ENCODE results near the gene TXNDC17.
"Not testable (repeated sequence)": the region's sequence is repeated elsewhere in the genome, so short reads cannot be mapped to it uniquely, and the experiment has no call there.

The TXNDC17 gene

GRCh38 chr17:6639586-6640535, 999 bp upstream of the TXNDC17 start:
- Mint-ChIP-seq H3K36me3 (ENCODE audit: insufficient read depth) (peaks cover 42% of the 10 kb centered on the region), H3K4me1 (ENCODE audit: low read depth in 2 of 2) (peaks cover 36 to 70% of the 10 kb centered on the region in 2 donors), H3K27ac (peak overlapping the region; percentile 95 to 96), H3K9me3 (no peaks in the 10 kb centered on the region), H3K4me3 (peak overlapping the region; percentile 94 to 96), H3K27me3 (no peaks in the 10 kb centered on the region)
- ATAC-seq (replicated peaks) = peak; percentile 26
- DNase-seq = peak in 1 of 3 experiments; percentile 23

GRCh38 chr17:6641247-6641863, 495 bp downstream of the TXNDC17 start:
- ATAC-seq (replicated peaks) = peak; percentile 1

GRCh38 chr17:6642592-6642991, 1.7 kb downstream of the TXNDC17 start:
- Mint-ChIP-seq H3K27ac (peak overlapping the region; percentile 41 to 69), H3K27me3 (no peaks in the 10 kb centered on the region), H3K36me3 (ENCODE audit: insufficient read depth) (peaks cover 40% of the 10 kb centered on the region), H3K9me3 (no peaks in the 10 kb centered on the region), H3K4me3 (peak overlapping the region in 1 of 2 donors; percentile 94), H3K4me1 (ENCODE audit: low read depth in 2 of 2) (peaks cover 35 to 69% of the 10 kb centered on the region in 2 donors)
- ATAC-seq (replicated peaks) = no peak
- DNase-seq = no peak

More at GRCh38 chr17:6641247-6641863, 495 bp downstream of the TXNDC17 start:
- no peaks in the 10 kb centered on the region for H3K9me3 Mint-ChIP-seq
- H3K27ac Mint-ChIP-seq = peak overlapping the region; percentile 95 to 96
- H3K4me1 Mint-ChIP-seq (ENCODE audit: low read depth in 2 of 2) = peaks cover 39 to 75% of the 10 kb centered on the region in 2 donors
- H3K36me3 Mint-ChIP-seq (ENCODE audit: insufficient read depth) = peaks cover 40% of the 10 kb centered on the region
- H3K4me3 Mint-ChIP-seq = peak overlapping the region; percentile 94 to 96
- peak in 1 of 3 experiments; percentile 13 for DNase-seq
- H3K27me3 Mint-ChIP-seq = no peaks in the 10 kb centered on the region

- H3K9me3 Mint-ChIP-seq = no peaks in the 10 kb centered on the region
- peak overlapping the region in 1 of 2 donors; percentile 41 for H3K27ac Mint-ChIP-seq
- ATAC-seq (replicated peaks) (no peak), DNase-seq (no peak)
- H3K4me1 Mint-ChIP-seq (ENCODE audit: low read depth in 2 of 2) = peaks cover 27 to 69% of the 10 kb centered on the region in 2 donors
- no peaks in the 10 kb centered on the region for H3K27me3 Mint-ChIP-seq
- H3K36me3 Mint-ChIP-seq (ENCODE audit: insufficient read depth) = peaks cover 40% of the 10 kb centered on the region
- H3K4me3 Mint-ChIP-seq = no peak overlapping the region
These were observed 2.7 kb downstream of the TXNDC17 start for GRCh38 chr17:6643451-6644125.

GRCh38 chr17:6648181-6648580, 7.3 kb downstream of the TXNDC17 start:
- Mint-ChIP-seq H3K36me3 (ENCODE audit: insufficient read depth) (peaks cover 35% of the 10 kb centered on the region), H3K4me3 (no peak overlapping the region), H3K27ac (peak overlapping the region; percentile 22 to 29), H3K4me1 (ENCODE audit: low read depth in 2 of 2) (peaks cover 23 to 54% of the 10 kb centered on the region in 2 donors), H3K27me3 (no peaks in the 10 kb centered on the region), H3K9me3 (no peaks in the 10 kb centered on the region)
- no peak for DNase-seq
- ATAC-seq (replicated peaks) = no peak

GRCh38 chr17:6651354-6651918, 10.6 kb downstream of the TXNDC17 start, which contains the start of the genes C17orf100 and MED31:
Gene C17orf100 (plus strand): TSS chr17:6651762. CDS start chr17:6651914, 152 bp downstream.
Gene MED31 (minus strand): TSS chr17:6651605. CDS start chr17:6651528, 77 bp downstream.
- H3K9me3 Mint-ChIP-seq = no peaks in the 10 kb centered on the region
- no peaks in the 10 kb centered on the region for H3K27me3 Mint-ChIP-seq
- H3K27ac Mint-ChIP-seq = peak within 1 kb of the TSS; percentile 100
- peaks cover 22% of the 10 kb centered on the region for H3K36me3 Mint-ChIP-seq (ENCODE audit: insufficient read depth)
- ATAC-seq (replicated peaks) (peak; percentile 85), DNase-seq (peak; percentile 90 to 92 (median 91))
- H3K4me3 Mint-ChIP-seq = peak within 1 kb of the TSS; percentile 95 to 96
- H3K4me1 Mint-ChIP-seq (ENCODE audit: low read depth in 2 of 2) = peaks cover 26 to 42% of the 10 kb centered on the region in 2 donors

GRCh38 chr17:6651919-6652452, 11.1 kb downstream of the TXNDC17 start:
- DNase-seq (no peak), ATAC-seq (replicated peaks) (no peak)
- Mint-ChIP-seq H3K27me3 (no peaks in the 10 kb centered on the region), H3K4me1 (ENCODE audit: low read depth in 2 of 2) (peaks cover 26 to 41% of the 10 kb centered on the region in 2 donors), H3K9me3 (no peaks in the 10 kb centered on the region), H3K4me3 (peak overlapping the region; percentile 95 to 96), H3K36me3 (ENCODE audit: insufficient read depth) (peaks cover 23% of the 10 kb centered on the region), H3K27ac (peak overlapping the region; percentile 100)

- Mint-ChIP-seq H3K9me3 (no peaks in the 10 kb centered on the region), H3K4me3 (peak overlapping the region in 1 of 2 donors; percentile 46), H3K4me1 (ENCODE audit: low read depth in 2 of 2) (peaks cover 32 to 33% of the 10 kb centered on the region in 2 donors), H3K36me3 (ENCODE audit: insufficient read depth) (peaks cover 19% of the 10 kb centered on the region), H3K27ac (no peak overlapping the region), H3K27me3 (peaks cover 0 to 5% of the 10 kb centered on the region in 2 donors)
- DNase-seq (no peak), ATAC-seq (replicated peaks) (no peak)
These were observed 14.2 kb downstream of the TXNDC17 start for GRCh38 chr17:6654841-6655731.

- Mint-ChIP-seq H3K27me3 (peaks cover 0 to 13% of the 10 kb centered on the region in 2 donors), H3K4me1 (ENCODE audit: low read depth in 2 of 2) (peaks cover 32 to 33% of the 10 kb centered on the region in 2 donors), H3K36me3 (ENCODE audit: insufficient read depth) (peaks cover 13% of the 10 kb centered on the region), H3K4me3 (peak overlapping the region; percentile 63 to 74), H3K27ac (peak overlapping the region in 1 of 2 donors; percentile 77)
- DNase-seq; ATAC-seq (replicated peaks); H3K9me3 Mint-ChIP-seq: not testable (repeated sequence)
These were observed 15.0 kb downstream of the TXNDC17 start for GRCh38 chr17:6655732-6656361.

- peak; percentile 28 to 39 (median 34) for DNase-seq
- H3K9me3 Mint-ChIP-seq; H3K36me3 Mint-ChIP-seq (ENCODE audit: insufficient read depth): not testable (repeated sequence)
- Mint-ChIP-seq H3K4me3 (peak overlapping the region; percentile 90 to 91), H3K27ac (peak overlapping the region; percentile 89 to 93), H3K4me1 (ENCODE audit: low read depth in 2 of 2) (peaks cover 31 to 33% of the 10 kb centered on the region in 2 donors), H3K27me3 (peaks cover 0 to 13% of the 10 kb centered on the region in 2 donors)
- ATAC-seq (replicated peaks) = peak; percentile 92
These were observed 16.2 kb downstream of the TXNDC17 start for GRCh38 chr17:6656797-6657632.
